GM12892 (cell line): ENCODE measurements around the gene PKHD1.

Experiments used
- POLR2A ChIP-seq: IDR thresholded peaks from 2 replicates; pipeline ENCODE4 v1.6.1; 2011; ENCODE audit warnings: low read depth, low read length, control low read depth
- POLR2AphosphoS5 ChIP-seq: IDR thresholded peaks from 2 replicates; pipeline ENCODE4 v1.6.1; 2011; ENCODE audit warnings: low read depth, low read length, control low read depth

GRCh38 chr6:52063584-52064344 is 23.6 kb downstream of the PKHD1 start:
- no peak for TF ChIP-seq POLR2AphosphoS5
- no peak for TF ChIP-seq POLR2A
